Measurements from ENCODE around the gene PCCA.

DNA sequence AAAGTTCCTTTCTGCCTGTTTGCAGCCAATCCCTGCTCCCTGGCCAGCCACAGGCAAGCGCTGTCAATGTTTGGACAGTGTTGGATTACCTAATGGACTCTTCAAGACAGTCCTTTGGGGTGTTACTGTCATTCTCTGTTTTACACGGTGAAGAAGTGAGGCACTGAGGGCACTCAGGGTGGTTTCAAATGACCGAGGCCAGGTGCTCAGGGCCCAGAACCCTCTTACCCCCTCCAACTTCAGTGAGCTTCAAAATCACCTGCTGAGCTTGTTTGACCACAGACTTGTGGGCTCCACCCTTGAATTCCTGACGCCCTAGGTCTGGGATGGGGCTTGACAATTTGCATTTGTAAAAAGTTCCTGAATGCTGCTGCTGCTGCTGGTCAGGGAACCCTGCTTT, 401.8 kb downstream of the PCCA start:
- TF ChIP-seq POLR2A (IDR thresholded peaks at IDR 0.05), result no peak
- TF ChIP-seq, protein P1, sequence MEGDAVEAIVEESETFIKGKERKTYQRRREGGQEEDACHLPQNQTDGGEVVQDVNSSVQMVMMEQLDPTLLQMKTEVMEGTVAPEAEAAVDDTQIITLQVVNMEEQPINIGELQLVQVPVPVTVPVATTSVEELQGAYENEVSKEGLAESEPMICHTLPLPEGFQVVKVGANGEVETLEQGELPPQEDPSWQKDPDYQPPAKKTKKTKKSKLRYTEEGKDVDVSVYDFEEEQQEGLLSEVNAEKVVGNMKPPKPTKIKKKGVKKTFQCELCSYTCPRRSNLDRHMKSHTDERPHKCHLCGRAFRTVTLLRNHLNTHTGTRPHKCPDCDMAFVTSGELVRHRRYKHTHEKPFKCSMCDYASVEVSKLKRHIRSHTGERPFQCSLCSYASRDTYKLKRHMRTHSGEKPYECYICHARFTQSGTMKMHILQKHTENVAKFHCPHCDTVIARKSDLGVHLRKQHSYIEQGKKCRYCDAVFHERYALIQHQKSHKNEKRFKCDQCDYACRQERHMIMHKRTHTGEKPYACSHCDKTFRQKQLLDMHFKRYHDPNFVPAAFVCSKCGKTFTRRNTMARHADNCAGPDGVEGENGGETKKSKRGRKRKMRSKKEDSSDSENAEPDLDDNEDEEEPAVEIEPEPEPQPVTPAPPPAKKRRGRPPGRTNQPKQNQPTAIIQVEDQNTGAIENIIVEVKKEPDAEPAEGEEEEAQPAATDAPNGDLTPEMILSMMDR (IDR thresholded peaks at IDR 0.05), result no peak
- TF ChIP-seq POLR2AphosphoS5 (IDR thresholded peaks at IDR 0.05), result no peak

All from breast epithelium (tissue), 3 donors.